RPMI7951 (cell line): ENCODE results near the gene MAJIN. TPM values are rescaled to one million over a fixed set of nuclear protein-coding genes. Genes with fewer than 3 reads are reported as not detected.

ENCODE experiments used
- DNase-seq: peaks from one replicate; pipeline ENCODE4 v3.0.0-alpha.2; 2012; ENCODE audit warnings: low read depth
- total RNA-seq: library from RNA; depleted of rRNA; stranded (reverse); fragments of >200 nt; shearing (Covaris generic); gene quantifications from 2 replicates; pipeline ENCODE4 v1.2.3, GENCODE V29; 2014

MAJIN gene
- total RNA-seq, 1 experiment from 2014 or later = not detected

- DNase-seq = no peak
Measured at GRCh38 chr11:64932324-64932723, 39.6 kb downstream of the MAJIN start.

DNA sequence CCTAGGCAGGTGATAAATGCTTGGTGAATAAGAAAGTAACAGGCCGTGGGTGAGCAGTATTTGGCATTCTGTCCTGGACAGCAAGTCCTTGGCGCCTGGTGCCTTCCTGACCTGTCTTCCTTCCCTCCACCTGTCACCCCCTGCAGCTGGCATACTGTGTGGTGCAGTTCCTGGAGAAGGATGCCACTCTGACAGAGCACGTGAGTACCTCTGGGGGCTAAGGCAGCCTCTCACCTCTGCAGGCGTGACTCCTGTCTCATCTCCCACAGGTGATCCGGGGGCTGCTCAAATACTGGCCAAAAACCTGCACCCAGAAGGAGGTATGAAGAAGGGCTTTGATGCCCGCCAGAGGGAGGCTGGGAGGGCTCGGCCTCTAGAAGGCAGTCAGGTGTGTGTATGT lies 40.6 kb downstream of the MAJIN start:
- DNase-seq = no peak

DNA sequence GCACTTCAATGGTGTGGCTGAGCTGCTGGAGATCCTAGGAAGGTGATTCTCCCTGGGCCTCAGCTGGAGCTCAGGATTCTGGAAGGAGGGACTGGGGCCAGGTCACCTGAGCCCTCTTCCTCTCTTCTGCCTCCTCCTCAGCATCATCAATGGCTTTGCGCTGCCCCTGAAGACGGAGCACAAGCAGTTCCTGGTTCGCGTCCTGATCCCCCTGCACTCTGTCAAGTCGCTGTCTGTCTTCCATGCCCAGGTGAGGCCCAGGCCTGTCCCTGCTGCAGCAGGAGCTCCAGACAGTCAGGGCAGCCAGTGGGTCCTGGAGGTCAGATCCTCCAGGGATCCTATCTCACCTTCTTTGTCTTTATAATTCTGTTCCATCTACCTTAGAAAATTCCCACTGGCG lies 41.6 kb downstream of the MAJIN start:
- DNase-seq = no peak

- DNase-seq = no peak
Measured at GRCh38 chr11:64929625-64930024, 42.3 kb downstream of the MAJIN start.

- DNase-seq = no peak
Measured at GRCh38 chr11:64928957-64929356, 43.0 kb downstream of the MAJIN start.

GRCh38 chr11:64926689-64927088 lies 45.2 kb downstream of the MAJIN start:
- no peak for DNase-seq

DNA sequence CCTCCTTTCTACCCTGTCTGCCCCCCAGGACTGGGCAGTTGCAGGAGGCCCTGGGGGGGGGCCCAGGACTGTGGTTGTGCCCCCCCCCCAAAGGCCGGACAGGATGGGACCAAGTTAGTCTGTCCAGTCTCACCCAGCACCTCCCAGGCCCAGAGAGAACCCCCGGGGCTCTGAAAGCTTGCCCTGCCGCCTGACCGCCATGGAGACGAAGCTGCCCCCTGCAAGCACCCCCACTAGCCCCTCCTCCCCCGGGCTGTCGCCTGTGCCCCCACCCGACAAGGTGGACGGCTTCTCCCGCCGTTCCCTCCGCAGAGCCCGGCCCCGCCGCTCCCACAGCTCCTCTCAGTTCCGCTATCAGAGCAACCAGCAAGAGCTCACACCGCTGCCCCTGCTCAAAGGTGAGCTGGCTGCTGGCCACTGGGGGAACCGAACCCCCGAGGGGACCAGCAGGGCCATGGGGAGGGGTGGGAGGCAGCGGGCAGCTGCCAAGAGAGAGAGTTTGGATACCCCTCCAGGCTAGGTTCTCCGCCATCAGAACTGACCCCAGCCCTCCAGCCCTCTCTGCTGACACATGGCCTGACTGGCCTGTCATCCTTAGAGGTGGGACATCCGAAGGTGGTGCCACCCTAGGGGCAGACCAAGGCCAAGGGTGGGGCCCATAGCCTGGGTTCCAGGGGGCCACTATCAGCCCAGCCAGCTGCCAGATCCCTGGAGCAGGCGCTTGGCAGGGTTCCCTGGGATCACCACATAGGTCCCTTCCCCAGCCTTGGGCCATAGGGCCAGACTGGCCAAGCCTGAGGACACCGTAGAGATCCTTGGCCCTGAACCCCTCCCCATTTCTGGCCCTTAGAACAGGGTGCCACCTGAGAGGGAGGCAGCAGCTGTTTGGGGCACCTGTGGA lies 46.1 kb downstream of the MAJIN start:
- no peak for DNase-seq

- peak; percentile 8 for DNase-seq
Measured at GRCh38 chr11:64924910-64925284, 47.0 kb downstream of the MAJIN start.

- peak; percentile 96 for DNase-seq
Measured at GRCh38 chr11:64923944-64924909, 47.7 kb downstream of the MAJIN start, which contains the start of gene PPP2R5B. Gene PPP2R5B (plus strand): TSS chr11:64924689. CDS start chr11:64925735, 1,046 bp downstream.

- no peak for DNase-seq
Measured at GRCh38 chr11:64923151-64923661, 48.7 kb downstream of the MAJIN start.

GRCh38 chr11:64921384-64921783 lies 50.5 kb downstream of the MAJIN start:
- DNase-seq = no peak

GRCh38 chr11:64920124-64920523 lies 51.8 kb downstream of the MAJIN start:
- no peak for DNase-seq

DNA sequence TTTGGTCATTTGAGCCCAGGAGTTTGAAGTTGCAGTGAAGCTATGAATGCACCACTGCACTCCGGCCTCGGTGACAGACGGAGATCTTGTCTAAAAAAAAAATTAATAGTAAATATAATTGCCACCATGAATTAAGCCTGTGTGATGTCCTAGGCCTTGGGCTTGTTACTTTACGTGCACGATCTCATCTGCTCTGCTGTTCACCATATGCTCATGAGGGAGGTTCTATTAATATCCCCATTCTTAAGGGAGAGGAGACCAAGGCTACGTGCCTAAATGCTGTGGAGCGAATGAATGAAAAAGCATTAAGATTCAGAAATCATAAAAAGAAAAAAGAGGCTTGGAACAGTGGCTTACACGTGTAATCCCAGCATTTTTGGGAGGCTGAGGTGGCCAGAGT lies 52.3 kb downstream of the MAJIN start:
- DNase-seq = no peak

- peak; percentile 52 for DNase-seq
Measured at GRCh38 chr11:64918017-64918416, 53.9 kb downstream of the MAJIN start.

GRCh38 chr11:64917663-64917995 lies 54.3 kb downstream of the MAJIN start:
- no peak for DNase-seq

GRCh38 chr11:64916775-64917662 lies 54.9 kb downstream of the MAJIN start, which contains the start of gene ATG2A:
Gene ATG2A (minus strand): TSS chr11:64917209. CDS start chr11:64917135, 74 bp downstream.
- peak; percentile 100 for DNase-seq

GRCh38 chr11:64916040-64916774 lies 55.7 kb downstream of the MAJIN start:
- peak; percentile 24 for DNase-seq

- no peak for DNase-seq
Measured at GRCh38 chr11:64915376-64915887, 56.5 kb downstream of the MAJIN start.

GRCh38 chr11:64914123-64914522 lies 57.8 kb downstream of the MAJIN start:
- DNase-seq = no peak

DNA sequence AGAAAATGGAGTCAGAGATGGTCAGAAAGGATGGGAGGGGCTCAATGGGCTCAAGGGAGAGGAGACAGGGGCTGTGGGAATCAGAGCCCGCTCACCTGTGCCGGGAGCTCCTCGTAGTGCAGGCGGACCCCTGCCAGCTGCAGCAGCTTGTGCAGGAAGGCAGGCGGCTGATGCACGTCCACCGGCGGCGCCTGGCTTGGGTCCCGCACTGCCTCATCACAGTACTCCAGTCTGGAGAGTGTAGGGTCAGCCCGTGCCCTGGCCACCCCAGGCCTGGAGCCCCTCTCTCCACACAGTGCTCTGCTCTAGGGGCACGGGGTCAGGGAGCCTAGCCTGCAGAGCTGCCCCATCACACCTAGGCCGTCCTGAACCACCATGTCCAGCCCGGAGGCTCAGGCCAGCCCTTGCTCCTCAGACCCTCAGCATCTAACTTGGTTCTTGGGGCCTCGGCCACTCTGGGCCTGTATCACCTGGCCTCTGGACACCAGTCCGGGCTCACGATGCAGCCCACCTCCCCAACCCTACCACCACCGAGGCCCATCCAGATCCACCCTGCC lies 58.7 kb downstream of the MAJIN start:
- no peak for DNase-seq
